ENCODE measurements around the gene HIRIP3.
A peak's percentile ranks its signal among the peaks of the same experiment; 100 is the strongest.

The HIRIP3 gene

DNA sequence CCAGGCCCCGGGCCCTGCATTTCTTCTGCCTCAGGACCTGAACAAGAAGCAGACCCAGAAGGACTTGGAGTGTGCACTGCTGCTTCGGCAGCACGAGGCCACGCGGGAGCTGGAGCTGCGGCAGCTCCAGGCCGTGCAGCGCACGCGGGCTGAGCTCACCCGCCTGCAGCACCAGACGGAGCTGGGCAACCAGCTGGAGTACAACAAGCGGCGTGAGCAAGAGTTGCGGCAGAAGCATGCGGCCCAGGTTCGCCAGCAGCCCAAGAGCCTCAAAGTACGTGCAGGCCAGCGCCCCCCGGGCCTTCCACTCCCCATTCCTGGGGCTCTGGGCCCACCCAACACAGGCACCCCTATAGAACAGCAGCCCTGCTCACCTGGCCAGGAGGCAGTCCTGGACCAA is 9.2 kb downstream of the HIRIP3 start:
- Mint-ChIP-seq H3K36me3 (ENCODE audit: low read depth) (peaks cover 40% of the 10 kb centered on the region), H3K4me1 (ENCODE audit: low read depth) (no peaks in the 10 kb centered on the region), H3K27ac (no peak overlapping the region), H3K27me3 (ENCODE audit: low read depth) (no peaks in the 10 kb centered on the region), H3K9me3 (no peaks in the 10 kb centered on the region), H3K4me3 (no peak overlapping the region)

DNA sequence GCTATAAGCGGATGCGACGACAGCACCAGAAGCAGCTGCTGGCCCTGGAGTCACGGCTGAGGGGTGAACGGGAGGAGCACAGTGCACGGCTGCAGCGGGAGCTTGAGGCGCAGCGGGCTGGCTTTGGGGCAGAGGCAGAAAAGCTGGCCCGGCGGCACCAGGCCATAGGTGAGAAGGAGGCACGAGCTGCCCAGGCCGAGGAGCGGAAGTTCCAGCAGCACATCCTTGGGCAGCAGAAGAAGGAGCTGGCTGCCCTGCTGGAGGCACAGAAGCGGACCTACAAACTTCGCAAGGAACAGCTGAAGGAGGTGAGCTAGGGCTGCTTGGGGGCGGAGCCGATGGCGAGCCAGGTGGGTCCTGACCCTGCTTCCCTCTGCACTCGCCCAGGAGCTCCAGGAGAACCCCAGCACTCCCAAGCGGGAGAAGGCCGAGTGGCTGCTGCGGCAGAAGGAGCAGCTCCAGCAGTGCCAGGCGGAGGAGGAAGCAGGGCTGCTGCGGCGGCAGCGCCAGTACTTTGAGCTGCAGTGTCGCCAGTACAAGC is 10.1 kb downstream of the HIRIP3 start:
- no peaks in the 10 kb centered on the region for H3K4me1 Mint-ChIP-seq (ENCODE audit: low read depth)
- no peaks in the 10 kb centered on the region for H3K27me3 Mint-ChIP-seq (ENCODE audit: low read depth)
- H3K36me3 Mint-ChIP-seq (ENCODE audit: low read depth) = peaks cover 43% of the 10 kb centered on the region
- no peak overlapping the region for H3K27ac Mint-ChIP-seq
- H3K9me3 Mint-ChIP-seq = no peaks in the 10 kb centered on the region
- no peak overlapping the region for H3K4me3 Mint-ChIP-seq

DNA sequence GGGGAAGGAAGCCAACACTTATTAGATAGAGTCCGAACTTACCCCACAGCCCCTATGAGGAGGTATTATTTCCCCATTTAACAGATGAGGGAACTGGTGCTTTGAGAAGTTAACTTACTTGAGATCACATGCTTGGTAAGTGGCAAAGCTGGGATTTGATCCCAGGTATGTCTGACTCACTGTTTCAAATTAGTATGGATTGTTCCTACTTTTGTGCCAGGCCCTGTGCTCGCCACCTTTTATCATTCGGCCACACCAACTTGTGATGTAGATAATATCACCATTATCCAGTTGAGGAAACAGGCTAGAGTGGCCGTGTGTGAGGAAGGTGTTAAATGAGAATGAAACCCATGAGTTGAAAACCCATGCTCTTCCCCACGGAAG is 10.7 kb downstream of the HIRIP3 start:
- Mint-ChIP-seq H3K27ac (no peak overlapping the region), H3K36me3 (ENCODE audit: low read depth) (peaks cover 46% of the 10 kb centered on the region), H3K9me3 (no peaks in the 10 kb centered on the region), H3K4me3 (no peak overlapping the region), H3K4me1 (ENCODE audit: low read depth) (no peaks in the 10 kb centered on the region), H3K27me3 (ENCODE audit: low read depth) (no peaks in the 10 kb centered on the region)

- H3K27ac Mint-ChIP-seq = no peak overlapping the region
These were observed 11.2 kb downstream of the HIRIP3 start for GRCh38 chr16:29984137-29984763.

GRCh38 chr16:29983420-29984136 is 11.8 kb downstream of the HIRIP3 start:
- no peak overlapping the region for H3K27ac Mint-ChIP-seq
- no peaks in the 10 kb centered on the region for H3K4me1 Mint-ChIP-seq (ENCODE audit: low read depth)
- H3K9me3 Mint-ChIP-seq = no peaks in the 10 kb centered on the region
- no peaks in the 10 kb centered on the region for H3K27me3 Mint-ChIP-seq (ENCODE audit: low read depth)
- H3K4me3 Mint-ChIP-seq = no peak overlapping the region
- peaks cover 48% of the 10 kb centered on the region for H3K36me3 Mint-ChIP-seq (ENCODE audit: low read depth)

More at GRCh38 chr16:29984137-29984763, 11.2 kb downstream of the HIRIP3 start:
- Mint-ChIP-seq H3K4me1 (ENCODE audit: low read depth) (no peaks in the 10 kb centered on the region), H3K4me3 (no peak overlapping the region), H3K27me3 (ENCODE audit: low read depth) (no peaks in the 10 kb centered on the region), H3K9me3 (no peaks in the 10 kb centered on the region), H3K36me3 (ENCODE audit: low read depth) (peaks cover 51% of the 10 kb centered on the region)

DNA sequence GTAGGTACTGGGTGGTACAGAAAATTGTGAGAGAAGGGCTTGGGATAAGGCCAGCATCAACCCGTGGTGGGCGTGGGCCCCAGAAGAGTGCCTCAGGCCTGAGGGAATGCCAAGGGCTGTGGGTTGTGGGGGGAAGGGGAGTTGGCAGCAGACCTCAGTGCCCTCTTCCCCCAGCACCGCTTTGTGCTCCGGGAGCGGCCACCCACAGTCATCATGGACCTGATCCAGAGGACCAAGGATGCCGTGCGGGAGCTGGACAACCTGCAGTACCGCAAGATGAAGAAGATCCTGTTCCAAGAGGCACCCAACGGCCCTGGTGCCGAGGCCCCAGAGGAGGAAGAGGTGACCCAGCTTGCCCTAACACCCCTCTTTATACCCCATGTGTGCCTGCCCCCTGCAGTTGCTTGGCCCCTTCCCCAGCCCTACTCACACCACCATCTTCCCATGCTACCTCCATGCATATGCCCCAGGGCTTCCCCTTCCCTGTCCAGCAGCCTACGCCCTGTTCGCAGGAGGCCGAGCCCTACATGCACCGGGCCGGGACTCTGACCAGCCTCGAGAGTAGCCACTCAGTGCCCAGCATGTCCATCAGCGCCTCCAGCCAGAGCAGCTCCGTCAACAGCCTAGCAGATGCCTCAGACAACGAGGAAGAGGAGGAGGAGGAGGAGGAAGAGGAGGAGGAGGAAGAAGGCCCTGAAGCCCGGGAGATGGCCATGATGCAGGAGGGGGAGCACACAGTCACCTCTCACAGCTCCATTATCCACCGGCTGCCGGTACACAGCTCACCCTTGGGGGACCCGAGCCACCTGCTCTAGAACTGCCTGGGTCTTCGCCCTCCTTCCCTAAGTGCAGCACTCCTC is 12.6 kb downstream of the HIRIP3 start:
- H3K27ac Mint-ChIP-seq = no peak overlapping the region
- H3K4me1 Mint-ChIP-seq (ENCODE audit: low read depth) = no peaks in the 10 kb centered on the region
- no peaks in the 10 kb centered on the region for H3K9me3 Mint-ChIP-seq
- H3K36me3 Mint-ChIP-seq (ENCODE audit: low read depth) = peaks cover 41% of the 10 kb centered on the region
- no peaks in the 10 kb centered on the region for H3K27me3 Mint-ChIP-seq (ENCODE audit: low read depth)
- H3K4me3 Mint-ChIP-seq = no peak overlapping the region

DNA sequence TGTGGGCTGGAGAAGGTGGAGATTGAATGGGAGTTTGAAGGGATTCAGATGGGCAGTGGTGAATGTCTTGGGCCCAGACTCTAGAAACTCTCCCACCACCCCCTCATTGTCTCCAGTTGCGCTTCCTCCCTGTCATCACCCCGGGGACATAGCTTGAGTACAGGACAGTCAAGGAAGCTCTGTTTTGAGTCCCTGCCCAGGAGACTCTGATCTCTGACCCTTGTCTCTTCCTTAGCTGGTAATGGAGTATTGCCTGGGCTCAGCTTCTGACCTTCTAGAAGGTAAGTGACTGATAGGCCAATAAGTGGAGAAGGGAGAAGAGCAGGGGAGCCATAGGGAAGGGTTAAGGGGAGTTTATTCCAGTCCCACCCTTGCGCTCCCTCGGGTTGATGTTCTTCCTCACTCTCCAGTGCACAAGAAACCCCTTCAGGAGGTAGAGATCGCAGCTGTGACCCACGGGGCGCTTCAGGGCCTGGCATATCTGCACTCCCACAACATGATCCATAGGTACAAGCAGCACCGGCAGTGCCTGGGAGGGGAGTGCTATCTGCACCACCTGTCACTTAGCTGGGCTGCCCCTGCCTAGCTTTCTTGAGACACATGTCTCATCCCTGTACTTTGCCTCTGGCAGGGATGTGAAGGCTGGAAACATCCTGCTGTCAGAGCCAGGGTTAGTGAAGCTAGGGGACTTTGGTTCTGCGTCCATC is 16.7 kb downstream of the HIRIP3 start:
- Mint-ChIP-seq H3K27ac (no peak overlapping the region), H3K36me3 (ENCODE audit: low read depth) (peaks cover 29% of the 10 kb centered on the region), H3K9me3 (no peaks in the 10 kb centered on the region), H3K4me3 (no peak overlapping the region), H3K27me3 (ENCODE audit: low read depth) (no peaks in the 10 kb centered on the region), H3K4me1 (ENCODE audit: low read depth) (peaks cover 21% of the 10 kb centered on the region)

- Mint-ChIP-seq H3K4me1 (ENCODE audit: low read depth) (peaks cover 25% of the 10 kb centered on the region), H3K27ac (no peak overlapping the region), H3K36me3 (ENCODE audit: low read depth) (peaks cover 26% of the 10 kb centered on the region), H3K27me3 (ENCODE audit: low read depth) (no peaks in the 10 kb centered on the region), H3K9me3 (no peaks in the 10 kb centered on the region), H3K4me3 (no peak overlapping the region)
These were observed 17.3 kb downstream of the HIRIP3 start for GRCh38 chr16:29978081-29978480.

GRCh38 chr16:29977063-29977825 is 18.2 kb downstream of the HIRIP3 start:
- H3K4me3 Mint-ChIP-seq = no peak overlapping the region
- H3K27me3 Mint-ChIP-seq (ENCODE audit: low read depth) = no peaks in the 10 kb centered on the region
- peaks cover 29% of the 10 kb centered on the region for H3K4me1 Mint-ChIP-seq (ENCODE audit: low read depth)
- no peak overlapping the region for H3K27ac Mint-ChIP-seq
- H3K9me3 Mint-ChIP-seq = no peaks in the 10 kb centered on the region
- peaks cover 19% of the 10 kb centered on the region for H3K36me3 Mint-ChIP-seq (ENCODE audit: low read depth)

DNA sequence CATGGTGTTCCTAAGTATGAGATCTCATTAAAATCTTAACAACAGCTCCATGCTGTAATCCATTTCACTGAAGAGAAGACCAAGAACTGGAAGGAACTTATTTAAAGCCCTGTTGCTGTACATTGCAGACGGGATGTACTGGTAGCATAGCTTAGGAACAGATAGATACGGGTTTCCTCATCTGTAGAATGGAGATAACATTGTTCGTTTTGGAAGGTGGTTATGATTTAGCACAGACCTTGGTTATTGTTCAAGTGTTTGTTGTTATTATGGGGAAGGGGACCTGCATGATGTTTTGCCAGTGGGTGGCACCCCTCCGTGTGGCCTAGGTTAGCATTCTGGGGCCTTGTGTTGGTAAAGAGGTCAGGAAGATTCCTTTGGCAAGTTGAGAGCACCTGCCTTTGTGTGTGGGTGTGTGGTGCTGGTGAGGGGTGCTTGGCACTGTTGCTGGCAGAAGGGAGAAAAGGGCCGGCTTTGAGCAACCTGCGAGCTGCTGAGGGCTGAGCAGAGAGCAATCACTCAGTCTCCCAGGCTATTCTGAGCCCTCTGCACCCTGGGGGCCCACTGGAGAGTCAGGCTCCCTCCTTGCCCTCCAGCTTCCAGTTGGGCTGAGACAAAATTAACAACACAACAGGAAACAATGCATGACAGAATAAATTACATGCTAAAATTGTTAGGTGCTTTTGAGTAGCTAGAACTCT is 19.5 kb downstream of the HIRIP3 start:
- Mint-ChIP-seq H3K9me3 (no peaks in the 10 kb centered on the region), H3K27ac (peak overlapping the region; percentile 58), H3K4me1 (ENCODE audit: low read depth) (peaks cover 29% of the 10 kb centered on the region), H3K36me3 (ENCODE audit: low read depth) (peaks cover 14% of the 10 kb centered on the region), H3K4me3 (peak overlapping the region; percentile 88), H3K27me3 (ENCODE audit: low read depth) (no peaks in the 10 kb centered on the region)

DNA sequence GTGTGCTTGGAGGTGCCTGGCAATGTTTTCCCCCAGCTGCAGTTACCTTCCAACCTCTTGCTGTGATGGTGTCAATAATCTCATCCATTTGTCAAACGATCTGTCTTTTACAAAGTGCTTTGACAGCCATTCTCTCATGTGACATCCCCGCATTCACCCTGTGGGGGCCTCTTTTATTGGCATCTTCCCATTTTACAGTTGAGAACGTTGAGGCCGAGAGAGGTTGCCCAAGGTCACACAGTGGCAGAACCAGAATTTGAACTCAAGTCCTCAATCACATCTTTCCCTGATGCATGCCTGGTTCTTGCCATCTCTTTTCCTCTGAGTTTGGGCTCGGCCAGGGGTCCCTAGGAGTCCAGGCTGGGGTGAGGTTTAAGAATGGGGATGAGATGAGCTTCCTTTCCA is 20.3 kb downstream of the HIRIP3 start:
- peaks cover 8% of the 10 kb centered on the region for H3K36me3 Mint-ChIP-seq (ENCODE audit: low read depth)
- H3K4me1 Mint-ChIP-seq (ENCODE audit: low read depth) = peaks cover 29% of the 10 kb centered on the region
- H3K27me3 Mint-ChIP-seq (ENCODE audit: low read depth) = no peaks in the 10 kb centered on the region
- H3K4me3 Mint-ChIP-seq = peak overlapping the region; percentile 88
- no peaks in the 10 kb centered on the region for H3K9me3 Mint-ChIP-seq
- peak overlapping the region; percentile 62 for H3K27ac Mint-ChIP-seq

DNA sequence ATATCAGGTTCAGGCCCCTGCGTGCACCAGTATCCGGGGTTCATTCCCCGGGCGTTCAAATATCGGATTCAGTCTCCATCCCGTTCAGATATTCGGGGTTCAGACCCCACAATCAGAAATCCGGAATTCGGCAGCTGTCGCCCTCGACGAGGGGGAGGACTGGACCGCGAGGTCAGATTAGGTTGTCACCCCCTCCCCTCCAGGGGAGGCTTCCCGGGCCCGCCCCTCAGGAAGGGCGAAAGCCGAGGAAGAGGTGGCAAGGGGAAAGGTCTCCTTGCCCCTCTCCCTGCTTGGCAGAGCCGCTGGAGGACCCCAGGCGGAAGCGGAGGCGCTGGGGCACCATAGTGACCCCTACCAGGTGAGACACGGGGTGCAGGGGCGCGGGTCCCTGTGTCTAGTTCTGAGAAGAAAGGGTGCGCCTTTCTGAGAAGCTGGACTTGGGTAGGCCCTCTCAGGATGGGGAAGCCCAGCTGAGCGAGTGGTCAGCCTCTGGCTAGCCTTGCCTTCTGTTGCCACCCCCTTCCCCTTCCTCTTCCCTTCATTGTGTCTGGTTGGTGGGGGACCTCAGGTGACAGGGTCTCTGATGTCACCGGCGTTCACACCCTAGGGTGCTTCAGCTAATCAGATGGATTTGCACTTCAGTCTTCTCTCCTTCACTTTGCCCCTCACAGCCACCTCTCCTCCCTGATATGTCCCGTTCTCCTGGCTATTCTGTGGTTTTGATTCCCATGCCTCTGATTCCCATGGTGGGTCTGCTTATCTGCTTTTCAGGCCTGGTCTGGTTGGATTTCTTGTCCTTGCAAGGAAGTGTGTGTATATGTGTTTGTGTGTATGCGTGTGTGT is 20.9 kb downstream of the HIRIP3 start:
- Mint-ChIP-seq H3K36me3 (ENCODE audit: low read depth) (peaks cover 9% of the 10 kb centered on the region), H3K4me1 (ENCODE audit: low read depth) (peaks cover 29% of the 10 kb centered on the region), H3K27me3 (ENCODE audit: low read depth) (no peaks in the 10 kb centered on the region), H3K9me3 (no peaks in the 10 kb centered on the region), H3K4me3 (peak overlapping the region; percentile 88), H3K27ac (peak overlapping the region; percentile 92)

All from T-helper 1 cell treated with Interleukin-12 subunit alpha and Interleukin-12 subunit beta and Interleukin-4 antibody, amounts not matched to agents 30 μg/mL and 1 μg/mL, for 36 hours (primary cell).